GM19463 (cell line): ENCODE results near the gene RPS4Y1.
"Not testable (repeated sequence)": the region's sequence is repeated elsewhere in the genome, so short reads cannot be mapped to it uniquely, and the experiment has no call there.

ENCODE experiments used
- ATAC-seq: cut with Tn5 transposase; IDR thresholded peaks from one replicate; pipeline ENCODE4 v1.9.1; 2021; ENCODE audit warnings: mild to moderate bottlenecking, moderate library complexity; ENCODE audit not compliant: unreplicated experiment

RPS4Y1 gene

DNA sequence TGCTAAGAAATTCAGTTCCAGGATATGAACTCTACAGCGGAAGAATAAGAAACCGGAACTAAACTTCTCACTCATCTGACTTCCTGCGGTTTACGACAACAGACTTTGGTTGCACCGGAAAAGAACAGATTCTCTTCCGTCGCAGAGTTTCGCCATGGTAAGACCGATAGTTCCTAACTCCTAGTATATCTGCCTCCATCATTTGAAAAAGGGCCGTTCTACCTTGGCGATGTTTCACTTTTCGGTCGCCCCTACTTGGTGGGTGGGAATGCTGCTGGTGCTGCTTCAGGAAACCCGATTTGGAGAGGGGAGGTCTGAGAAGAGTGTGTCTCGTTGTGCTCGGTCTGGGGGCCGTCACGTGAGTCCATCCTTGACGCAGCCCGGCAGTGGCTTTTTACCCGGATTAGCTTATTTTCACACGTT lies at the start of gene RPS4Y1:
TSS of gene RPS4Y1 (plus strand) at position 132 of the 423 bp plus-strand sequence. CDS start at position 155, 23 bp downstream.
- ATAC-seq: no peak

- no peak for ATAC-seq
Measured at GRCh38 chrY:2796977-2797523, 44.4 kb upstream of the RPS4Y1 start.

GRCh38 chrY:2797991-2798390 lies 43.4 kb upstream of the RPS4Y1 start:
- no peak for ATAC-seq

- ATAC-seq: no peak
Measured at GRCh38 chrY:2800246-2800645, 41.2 kb upstream of the RPS4Y1 start.

GRCh38 chrY:2817146-2817896 lies 24.1 kb upstream of the RPS4Y1 start:
- ATAC-seq: not testable (repeated sequence)

- ATAC-seq: no peak
Measured at GRCh38 chrY:2824471-2824870, 16.9 kb upstream of the RPS4Y1 start.

DNA sequence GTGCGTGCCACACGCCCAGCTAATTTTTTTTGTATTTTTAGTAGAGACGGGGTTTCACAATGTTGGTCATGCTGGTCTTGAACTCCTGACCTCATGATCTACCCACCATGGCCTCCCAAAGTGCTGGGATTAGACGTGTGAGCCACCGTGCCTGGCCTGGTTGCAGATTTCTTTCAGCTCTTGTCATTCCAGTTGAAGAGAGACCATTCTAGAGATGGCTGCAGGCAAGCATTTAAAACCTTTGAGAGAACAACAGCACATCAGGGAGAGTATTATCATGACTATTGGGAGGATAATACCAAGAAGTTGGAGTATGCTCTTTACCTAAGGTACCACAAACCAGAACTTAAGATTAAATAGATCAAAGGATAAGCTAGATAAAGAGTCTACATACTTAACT lies 12.9 kb upstream of the RPS4Y1 start:
- no peak for ATAC-seq

DNA sequence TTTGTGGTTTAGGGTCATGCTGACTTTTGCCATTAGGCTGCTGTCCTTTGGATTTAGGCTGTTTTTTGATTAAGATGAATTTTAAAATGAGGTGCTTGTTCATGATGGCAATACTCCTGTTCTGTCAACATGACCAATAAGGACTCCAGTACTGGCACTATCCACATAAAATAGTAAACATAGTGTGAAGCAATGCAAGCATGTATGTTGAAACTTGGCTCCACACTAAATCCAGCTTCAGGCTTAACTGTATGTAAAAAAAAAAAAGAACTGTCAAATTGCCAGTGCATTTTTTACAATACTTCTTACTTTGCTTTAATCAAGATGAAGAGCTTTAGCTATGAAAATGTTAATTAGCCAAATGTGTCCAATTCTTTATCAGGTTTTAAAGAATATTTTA lies 6.2 kb upstream of the RPS4Y1 start:
- no peak for ATAC-seq

DNA sequence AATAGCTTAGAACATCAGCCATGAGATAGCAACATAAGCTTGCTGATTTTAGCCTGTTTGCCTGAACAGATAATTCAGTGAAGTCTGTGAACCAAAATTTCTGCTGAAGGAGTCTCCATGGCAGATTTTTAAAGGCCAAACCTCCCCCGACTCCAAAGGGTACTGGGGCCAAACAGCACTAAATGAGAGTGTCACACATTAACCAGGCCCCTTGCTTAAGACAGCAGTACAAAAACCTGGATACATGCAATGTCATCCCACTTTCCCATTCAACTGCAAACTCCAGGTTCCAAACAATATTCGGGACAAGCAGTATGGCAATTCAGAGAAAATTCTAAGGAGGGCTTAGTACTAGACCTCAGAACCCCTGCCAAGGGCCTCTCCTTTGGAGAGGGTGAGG lies 4.3 kb upstream of the RPS4Y1 start:
- no peak for ATAC-seq

DNA sequence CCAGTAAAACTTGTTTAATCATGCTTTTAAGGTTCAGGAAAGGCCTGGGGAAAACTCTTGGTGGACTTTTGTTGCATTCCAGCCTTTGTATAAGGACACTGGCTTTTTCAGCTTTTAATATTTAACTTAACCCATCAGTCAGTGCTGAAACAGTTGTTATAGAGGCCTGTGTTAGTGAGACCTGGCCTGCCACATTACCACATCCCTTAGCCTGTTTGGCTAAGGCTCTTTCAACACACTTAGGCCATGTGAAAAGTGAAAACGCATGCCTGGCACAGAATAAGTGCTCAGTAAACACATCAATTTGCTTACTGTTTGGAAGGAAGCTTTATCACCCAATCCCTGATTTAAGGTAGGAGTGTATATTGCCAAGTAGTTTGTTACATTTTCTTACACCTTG lies 3.5 kb upstream of the RPS4Y1 start:
- no peak for ATAC-seq

DNA sequence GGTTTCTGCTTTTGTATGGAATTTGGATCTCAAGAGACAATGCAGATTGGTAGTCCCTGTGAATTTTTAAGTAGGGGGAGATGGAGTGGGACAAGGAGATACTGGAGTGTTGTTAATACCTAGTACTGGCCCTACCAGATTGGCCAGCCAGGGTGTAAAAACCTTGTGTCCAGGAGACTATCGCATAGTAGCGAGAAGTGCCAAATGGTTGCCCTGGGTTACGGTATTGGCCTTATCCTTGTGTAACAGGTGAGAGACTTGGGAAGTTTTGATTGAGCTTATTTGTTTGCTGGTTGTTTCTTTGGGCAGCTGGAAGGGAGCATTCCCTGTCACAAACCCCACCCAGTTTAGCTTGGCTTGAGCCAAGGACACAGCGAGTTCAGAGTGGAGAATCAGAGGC lies 5.4 kb downstream of the RPS4Y1 start:
- ATAC-seq: no peak

DNA sequence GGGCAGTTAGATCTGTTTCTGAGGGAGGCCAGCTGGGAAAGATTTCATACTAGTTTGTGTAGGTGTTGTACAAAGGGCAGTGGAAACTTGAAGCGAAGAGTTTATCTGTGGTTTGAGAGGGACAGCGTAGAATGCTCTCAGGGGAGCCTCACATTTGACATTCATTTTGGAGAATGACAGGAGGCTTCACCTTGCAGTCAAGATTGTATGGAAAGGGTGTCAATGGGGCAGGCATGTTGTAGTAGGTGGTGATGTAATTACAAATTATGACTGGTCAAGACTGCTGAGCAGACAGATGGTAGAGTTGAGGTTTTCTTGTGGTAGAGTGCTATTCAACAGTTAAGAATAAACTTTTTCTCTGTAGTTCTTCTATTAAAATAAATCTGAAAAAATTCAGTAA lies 7.0 kb downstream of the RPS4Y1 start:
- no peak for ATAC-seq

GRCh38 chrY:2849368-2849767 lies 8.0 kb downstream of the RPS4Y1 start:
- ATAC-seq: no peak

GRCh38 chrY:2854145-2854774 lies 12.9 kb downstream of the RPS4Y1 start:
- ATAC-seq: no peak

DNA sequence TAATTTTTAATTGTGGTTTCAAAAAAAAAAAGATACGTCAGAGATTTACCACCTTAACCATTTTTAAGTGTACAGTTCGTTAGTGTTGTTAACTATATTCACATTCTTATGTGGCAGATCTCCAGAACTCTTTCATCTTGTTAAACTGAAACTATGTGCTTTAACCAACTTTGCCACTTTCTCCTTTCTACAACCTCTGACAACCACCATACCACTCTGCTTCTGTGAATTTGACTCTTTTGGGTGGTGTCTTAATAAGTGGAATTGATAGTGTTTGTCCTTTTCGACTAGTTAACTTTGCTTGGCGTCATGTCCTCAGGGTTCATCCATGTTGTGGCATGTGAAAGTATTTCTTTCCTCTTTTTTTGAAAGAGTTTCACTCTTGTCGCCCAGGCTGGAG lies 15.7 kb downstream of the RPS4Y1 start:
- ATAC-seq: no peak

DNA sequence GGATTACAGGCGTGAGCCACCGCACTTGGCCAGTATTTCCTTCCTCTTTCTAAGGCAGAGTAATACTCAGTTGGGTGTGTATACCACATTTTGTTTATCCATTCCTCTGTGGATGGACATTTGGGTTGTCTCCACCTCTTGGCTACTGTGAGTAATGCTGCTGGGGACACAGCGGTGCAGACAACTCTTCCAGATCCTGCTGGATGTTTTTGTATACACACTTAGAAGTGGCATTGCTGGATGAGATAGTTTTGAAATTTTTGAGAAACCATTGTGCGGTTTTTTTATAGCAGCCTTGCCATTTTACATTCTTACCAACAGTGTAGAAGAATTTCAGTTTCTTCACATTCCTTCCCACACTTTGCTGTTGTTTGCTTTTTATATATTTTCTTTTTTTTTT lies 16.3 kb downstream of the RPS4Y1 start:
- ATAC-seq: no peak

DNA sequence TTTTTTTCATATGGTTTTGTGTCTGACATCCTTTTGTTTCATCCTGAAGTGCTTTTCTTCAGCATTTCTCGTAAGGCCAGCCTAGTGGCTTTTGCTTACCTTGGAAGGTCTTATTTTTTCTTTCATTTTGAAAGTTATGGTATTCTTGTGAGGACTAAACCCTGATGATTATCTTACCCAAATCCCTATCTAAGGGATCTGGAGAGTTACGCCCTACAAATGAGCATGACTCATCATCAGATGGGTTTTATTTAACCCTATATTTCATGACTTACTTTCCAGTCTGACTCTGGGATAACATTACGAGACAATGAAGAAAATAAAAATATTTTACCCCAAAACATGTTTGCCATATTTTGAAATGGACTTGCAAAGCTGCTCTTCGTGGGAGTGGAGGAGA lies 18.4 kb downstream of the RPS4Y1 start:
- no peak for ATAC-seq

GRCh38 chrY:2860511-2860910 lies 19.1 kb downstream of the RPS4Y1 start:
- ATAC-seq: no peak

DNA sequence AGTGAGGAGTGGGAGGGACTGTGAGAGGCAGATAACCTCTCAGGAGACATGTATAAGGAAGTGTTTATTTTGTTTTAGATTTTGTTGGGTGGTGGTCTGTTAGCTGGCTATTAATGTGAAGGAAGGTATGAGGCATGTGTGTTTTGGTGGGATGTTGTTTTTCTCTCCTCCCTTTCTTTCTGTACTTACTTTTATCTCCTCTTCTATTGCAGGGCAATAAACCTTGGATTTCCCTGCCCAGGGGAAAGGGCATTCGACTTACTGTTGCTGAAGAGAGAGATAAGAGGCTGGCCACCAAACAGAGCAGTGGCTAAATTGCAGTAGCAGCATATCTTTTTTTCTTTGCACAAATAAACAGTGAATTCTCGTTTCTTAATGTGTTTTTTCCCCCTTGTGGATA lies 25.2 kb downstream of the RPS4Y1 start:
- no peak for ATAC-seq

DNA sequence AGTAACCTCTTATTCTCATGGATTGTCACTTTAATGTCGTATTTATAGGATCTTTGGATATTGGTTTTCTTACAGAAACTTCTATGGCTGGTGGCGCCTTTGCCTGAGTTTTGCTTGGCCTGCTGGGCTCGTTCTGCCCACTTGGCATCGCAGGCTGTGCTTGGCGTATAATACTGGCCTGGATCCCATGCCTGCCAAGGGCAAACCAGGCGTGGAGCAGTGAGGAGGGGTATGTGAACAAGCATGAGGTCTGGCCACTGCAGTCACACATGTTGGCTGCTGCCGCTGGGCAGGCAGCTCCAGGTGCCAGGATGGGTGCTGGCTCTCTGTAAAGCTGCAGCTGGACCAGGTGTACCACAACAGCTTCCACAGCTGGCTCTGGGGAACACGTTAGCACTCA lies 26.1 kb downstream of the RPS4Y1 start:
- ATAC-seq: no peak

- ATAC-seq: no peak
Measured at GRCh38 chrY:2868035-2868607, 26.7 kb downstream of the RPS4Y1 start.

- not testable (repeated sequence) for ATAC-seq
Measured at GRCh38 chrY:2872234-2872633, 30.8 kb downstream of the RPS4Y1 start.
